Measurements from ENCODE around the gene LMO7. TPM values are rescaled to one million over a fixed set of nuclear protein-coding genes. Genes with fewer than 3 reads are reported as not detected.

Gene LMO7
- total RNA-seq, 1 experiment from 2014 or later = 20.4 TPM

DNA sequence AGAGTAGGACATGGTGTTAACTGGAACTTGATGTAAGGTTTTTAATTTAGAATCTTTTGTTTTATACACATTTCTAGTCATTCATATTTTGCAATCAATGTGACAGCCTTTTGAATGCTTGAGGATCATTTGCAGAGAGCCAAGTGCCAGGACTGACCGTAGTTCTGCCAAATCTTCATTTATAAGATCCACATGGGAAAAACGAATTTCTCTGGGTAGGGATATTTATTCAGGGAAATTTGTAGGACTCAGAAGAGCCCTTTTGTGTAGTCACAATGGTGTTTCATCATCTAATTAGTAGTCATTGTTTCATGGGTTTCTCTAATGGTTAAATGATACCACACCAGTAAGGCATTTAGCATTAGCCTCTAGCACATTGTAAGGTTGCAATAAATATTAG is 161.1 kb downstream of the LMO7 start:
- H3K23me2 ChIP-seq (ENCODE audit: insufficient read length, low read depth, low read length, poor library complexity, severe bottlenecking) = no peaks in the 10 kb centered on the region
- H3K9me3 ChIP-seq (ENCODE audit: control insufficient read depth, low read depth, low read length) = no peaks in the 10 kb centered on the region
- no peak overlapping the region for H3K27ac ChIP-seq (ENCODE audit: insufficient read length, low read depth, low read length)
- Mint-ChIP-seq H3K4me3 (no peak overlapping the region), H3K27me3 (ENCODE audit: low read depth) (no peaks in the 10 kb centered on the region), H3K27ac (no peak overlapping the region), H3K9me3 (no peaks in the 10 kb centered on the region; a peak in 2 of 5 replicates), H3K36me3 (ENCODE audit: insufficient read depth in 1 of 3, low read depth in 3 of 3) (peaks cover 0 to 12% (median 0%) of the 10 kb centered on the region in 3 experiments; a peak in 5 of 7 replicates), H3K4me1 (peaks cover 26 to 28% of the 10 kb centered on the region in 2 experiments)
- no peak overlapping the region for H4K5ac ChIP-seq (ENCODE audit: insufficient read length, low read depth, low read length)
- TF ChIP-seq, protein P1, sequence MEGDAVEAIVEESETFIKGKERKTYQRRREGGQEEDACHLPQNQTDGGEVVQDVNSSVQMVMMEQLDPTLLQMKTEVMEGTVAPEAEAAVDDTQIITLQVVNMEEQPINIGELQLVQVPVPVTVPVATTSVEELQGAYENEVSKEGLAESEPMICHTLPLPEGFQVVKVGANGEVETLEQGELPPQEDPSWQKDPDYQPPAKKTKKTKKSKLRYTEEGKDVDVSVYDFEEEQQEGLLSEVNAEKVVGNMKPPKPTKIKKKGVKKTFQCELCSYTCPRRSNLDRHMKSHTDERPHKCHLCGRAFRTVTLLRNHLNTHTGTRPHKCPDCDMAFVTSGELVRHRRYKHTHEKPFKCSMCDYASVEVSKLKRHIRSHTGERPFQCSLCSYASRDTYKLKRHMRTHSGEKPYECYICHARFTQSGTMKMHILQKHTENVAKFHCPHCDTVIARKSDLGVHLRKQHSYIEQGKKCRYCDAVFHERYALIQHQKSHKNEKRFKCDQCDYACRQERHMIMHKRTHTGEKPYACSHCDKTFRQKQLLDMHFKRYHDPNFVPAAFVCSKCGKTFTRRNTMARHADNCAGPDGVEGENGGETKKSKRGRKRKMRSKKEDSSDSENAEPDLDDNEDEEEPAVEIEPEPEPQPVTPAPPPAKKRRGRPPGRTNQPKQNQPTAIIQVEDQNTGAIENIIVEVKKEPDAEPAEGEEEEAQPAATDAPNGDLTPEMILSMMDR (conservative IDR thresholded peaks at IDR 0.05) = no peak
- no peak overlapping the region for H2BK5ac ChIP-seq (ENCODE audit: insufficient read length, low read length)
- H3K27me3 ChIP-seq (ENCODE audit: insufficient read depth, low read length) = no peaks in the 10 kb centered on the region; the same call in 1 of the 2 replicates
- H2BK120ac ChIP-seq (ENCODE audit: low read depth, low read length, poor library complexity, severe bottlenecking) = no peak overlapping the region
- no peak overlapping the region for H2BK20ac ChIP-seq (ENCODE audit: low read depth, low read length, poor library complexity, severe bottlenecking)
- H3K9ac ChIP-seq (ENCODE audit: extremely low read depth, insufficient read length, low read length) = no peak overlapping the region
- no peak overlapping the region for H4K8ac ChIP-seq (replicated peaks; ENCODE audit: insufficient read length, low read depth, low read length)
- no peak overlapping the region for H4K91ac ChIP-seq (ENCODE audit: insufficient read length, low read depth, low read length)
- no peaks in the 10 kb centered on the region for H3K79me2 ChIP-seq (ENCODE audit: insufficient read depth, low read length)
- H2BK15ac ChIP-seq (ENCODE audit: low read depth, low read length) = no peak overlapping the region
- no peak overlapping the region for H2AFZ ChIP-seq (ENCODE audit: low read length)
- no peaks in the 10 kb centered on the region for H4K20me1 ChIP-seq (ENCODE audit: control insufficient read depth, insufficient read depth, insufficient read length)
- no peak overlapping the region for H3K14ac ChIP-seq (ENCODE audit: insufficient read depth, low read length)
- no peak overlapping the region for H3K23ac ChIP-seq (ENCODE audit: insufficient read length, low read depth, low read length)
- H3K4ac ChIP-seq (ENCODE audit: low read depth, low read length) = no peak overlapping the region
- H3T11ph ChIP-seq (ENCODE audit: low read length) = no peak overlapping the region
- H3K4me2 ChIP-seq (ENCODE audit: insufficient read depth, insufficient read length, low read length) = no peak overlapping the region
- no peak overlapping the region for H2AK5ac ChIP-seq (ENCODE audit: insufficient read length, low read length)
- no peak for DNase-seq
- no peaks in the 10 kb centered on the region for H3K79me1 ChIP-seq (ENCODE audit: insufficient read depth, low read depth, low read length, poor library complexity, severe bottlenecking)
- no peak overlapping the region for H3K18ac ChIP-seq (ENCODE audit: insufficient read length, low read depth, low read length)
- no peaks in the 10 kb centered on the region; the same call in 1 of the 2 replicates for H3K4me1 ChIP-seq (ENCODE audit: insufficient read depth, low read length)
- H2BK12ac ChIP-seq (ENCODE audit: insufficient read length, low read depth, low read length) = no peak overlapping the region
- H3K56ac ChIP-seq (ENCODE audit: insufficient read length, low read depth, low read length) = no peak overlapping the region
- WGBS (ENCODE audit: extremely low coverage, insufficient read length, low lambda C conversion rate) = no CpG with 5 or more reads among the region's 2 CpGs
